Measurements from ENCODE around the gene PSENEN. TPM values are rescaled to one million over a fixed set of nuclear protein-coding genes. Genes with fewer than 3 reads are reported as not detected.

The PSENEN gene
- total and polyA plus RNA-seq, 9 of the 15 experiments (the other 6 are each of a cell fraction or from before 2014, with no cell fraction given): 34.5 to 299 (median 61.1) TPM

DNA sequence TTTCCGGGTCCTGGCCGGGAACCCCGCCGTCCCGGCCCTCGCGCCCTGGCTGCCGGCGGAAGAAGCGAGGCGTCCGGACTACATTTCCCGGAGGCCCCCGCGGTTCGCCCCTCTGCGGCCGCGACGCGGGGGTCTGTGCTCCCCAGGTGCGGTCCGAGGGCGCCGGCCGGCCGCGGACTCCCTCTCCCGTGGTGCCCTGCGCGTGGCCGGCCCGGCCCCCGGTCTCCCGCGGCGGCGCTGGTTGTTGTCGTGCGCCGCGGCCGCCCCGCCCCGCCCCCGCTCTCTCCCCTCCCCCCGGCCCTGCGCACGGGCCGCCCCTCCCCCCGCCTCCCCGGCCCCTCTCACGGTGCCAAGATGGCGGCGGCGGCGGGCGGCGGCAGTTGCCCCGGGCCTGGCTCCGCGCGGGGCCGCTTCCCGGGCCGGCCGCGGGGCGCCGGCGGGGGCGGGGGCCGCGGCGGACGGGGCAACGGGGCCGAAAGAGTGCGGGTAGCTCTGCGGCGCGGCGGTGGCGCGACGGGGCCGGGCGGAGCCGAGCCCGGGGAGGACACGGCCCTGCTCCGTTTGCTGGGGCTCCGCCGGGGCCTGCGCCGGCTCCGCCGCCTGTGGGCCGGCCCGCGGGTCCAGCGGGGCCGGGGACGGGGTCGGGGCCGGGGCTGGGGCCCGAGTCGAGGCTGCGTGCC, 27.6 kb upstream of the PSENEN start, which contains the start of gene KMT2B (continued):
- TF ChIP-seq, protein P1, sequence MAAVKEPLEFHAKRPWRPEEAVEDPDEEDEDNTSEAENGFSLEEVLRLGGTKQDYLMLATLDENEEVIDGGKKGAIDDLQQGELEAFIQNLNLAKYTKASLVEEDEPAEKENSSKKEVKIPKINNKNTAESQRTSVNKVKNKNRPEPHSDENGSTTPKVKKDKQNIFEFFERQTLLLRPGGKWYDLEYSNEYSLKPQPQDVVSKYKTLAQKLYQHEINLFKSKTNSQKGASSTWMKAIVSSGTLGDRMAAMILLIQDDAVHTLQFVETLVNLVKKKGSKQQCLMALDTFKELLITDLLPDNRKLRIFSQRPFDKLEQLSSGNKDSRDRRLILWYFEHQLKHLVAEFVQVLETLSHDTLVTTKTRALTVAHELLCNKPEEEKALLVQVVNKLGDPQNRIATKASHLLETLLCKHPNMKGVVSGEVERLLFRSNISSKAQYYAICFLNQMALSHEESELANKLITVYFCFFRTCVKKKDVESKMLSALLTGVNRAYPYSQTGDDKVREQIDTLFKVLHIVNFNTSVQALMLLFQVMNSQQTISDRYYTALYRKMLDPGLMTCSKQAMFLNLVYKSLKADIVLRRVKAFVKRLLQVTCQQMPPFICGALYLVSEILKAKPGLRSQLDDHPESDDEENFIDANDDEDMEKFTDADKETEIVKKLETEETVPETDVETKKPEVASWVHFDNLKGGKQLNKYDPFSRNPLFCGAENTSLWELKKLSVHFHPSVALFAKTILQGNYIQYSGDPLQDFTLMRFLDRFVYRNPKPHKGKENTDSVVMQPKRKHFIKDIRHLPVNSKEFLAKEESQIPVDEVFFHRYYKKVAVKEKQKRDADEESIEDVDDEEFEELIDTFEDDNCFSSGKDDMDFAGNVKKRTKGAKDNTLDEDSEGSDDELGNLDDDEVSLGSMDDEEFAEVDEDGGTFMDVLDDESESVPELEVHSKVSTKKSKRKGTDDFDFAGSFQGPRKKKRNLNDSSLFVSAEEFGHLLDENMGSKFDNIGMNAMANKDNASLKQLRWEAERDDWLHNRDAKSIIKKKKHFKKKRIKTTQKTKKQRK (IDR thresholded peaks at IDR 0.05; ENCODE audit: borderline replicate concordance, low read depth, low read length): no peak
- TF ChIP-seq, protein P2, sequence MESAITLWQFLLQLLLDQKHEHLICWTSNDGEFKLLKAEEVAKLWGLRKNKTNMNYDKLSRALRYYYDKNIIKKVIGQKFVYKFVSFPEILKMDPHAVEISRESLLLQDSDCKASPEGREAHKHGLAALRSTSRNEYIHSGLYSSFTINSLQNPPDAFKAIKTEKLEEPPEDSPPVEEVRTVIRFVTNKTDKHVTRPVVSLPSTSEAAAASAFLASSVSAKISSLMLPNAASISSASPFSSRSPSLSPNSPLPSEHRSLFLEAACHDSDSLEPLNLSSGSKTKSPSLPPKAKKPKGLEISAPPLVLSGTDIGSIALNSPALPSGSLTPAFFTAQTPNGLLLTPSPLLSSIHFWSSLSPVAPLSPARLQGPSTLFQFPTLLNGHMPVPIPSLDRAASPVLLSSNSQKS (CRISPR knock-in tag; IDR thresholded peaks at IDR 0.05): no peak
- TF ChIP-seq, protein P3, sequence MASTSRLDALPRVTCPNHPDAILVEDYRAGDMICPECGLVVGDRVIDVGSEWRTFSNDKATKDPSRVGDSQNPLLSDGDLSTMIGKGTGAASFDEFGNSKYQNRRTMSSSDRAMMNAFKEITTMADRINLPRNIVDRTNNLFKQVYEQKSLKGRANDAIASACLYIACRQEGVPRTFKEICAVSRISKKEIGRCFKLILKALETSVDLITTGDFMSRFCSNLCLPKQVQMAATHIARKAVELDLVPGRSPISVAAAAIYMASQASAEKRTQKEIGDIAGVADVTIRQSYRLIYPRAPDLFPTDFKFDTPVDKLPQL (IDR thresholded peaks at IDR 0.05; ENCODE audit: extremely low read depth, insufficient read length): no peak
- TF ChIP-seq ZNF133 (CRISPR knock-in tag; IDR thresholded peaks at IDR 0.05): no peak
- TF ChIP-seq SAP30 (IDR thresholded peaks at IDR 0.05; ENCODE audit: borderline replicate concordance, insufficient read depth, low read depth, low read length, poor library complexity, severe bottlenecking): no peak
- TF ChIP-seq RBM14 (IDR thresholded peaks at IDR 0.05; ENCODE audit: borderline replicate concordance, insufficient read depth, low read depth, low read length): no peak
- TF ChIP-seq TFAM (CRISPR knock-in tag; conservative IDR thresholded peaks at IDR 0.05): no peak
- TF ChIP-seq NCOA6 (IDR thresholded peaks at IDR 0.05): no peak
- TF ChIP-seq, protein P4, sequence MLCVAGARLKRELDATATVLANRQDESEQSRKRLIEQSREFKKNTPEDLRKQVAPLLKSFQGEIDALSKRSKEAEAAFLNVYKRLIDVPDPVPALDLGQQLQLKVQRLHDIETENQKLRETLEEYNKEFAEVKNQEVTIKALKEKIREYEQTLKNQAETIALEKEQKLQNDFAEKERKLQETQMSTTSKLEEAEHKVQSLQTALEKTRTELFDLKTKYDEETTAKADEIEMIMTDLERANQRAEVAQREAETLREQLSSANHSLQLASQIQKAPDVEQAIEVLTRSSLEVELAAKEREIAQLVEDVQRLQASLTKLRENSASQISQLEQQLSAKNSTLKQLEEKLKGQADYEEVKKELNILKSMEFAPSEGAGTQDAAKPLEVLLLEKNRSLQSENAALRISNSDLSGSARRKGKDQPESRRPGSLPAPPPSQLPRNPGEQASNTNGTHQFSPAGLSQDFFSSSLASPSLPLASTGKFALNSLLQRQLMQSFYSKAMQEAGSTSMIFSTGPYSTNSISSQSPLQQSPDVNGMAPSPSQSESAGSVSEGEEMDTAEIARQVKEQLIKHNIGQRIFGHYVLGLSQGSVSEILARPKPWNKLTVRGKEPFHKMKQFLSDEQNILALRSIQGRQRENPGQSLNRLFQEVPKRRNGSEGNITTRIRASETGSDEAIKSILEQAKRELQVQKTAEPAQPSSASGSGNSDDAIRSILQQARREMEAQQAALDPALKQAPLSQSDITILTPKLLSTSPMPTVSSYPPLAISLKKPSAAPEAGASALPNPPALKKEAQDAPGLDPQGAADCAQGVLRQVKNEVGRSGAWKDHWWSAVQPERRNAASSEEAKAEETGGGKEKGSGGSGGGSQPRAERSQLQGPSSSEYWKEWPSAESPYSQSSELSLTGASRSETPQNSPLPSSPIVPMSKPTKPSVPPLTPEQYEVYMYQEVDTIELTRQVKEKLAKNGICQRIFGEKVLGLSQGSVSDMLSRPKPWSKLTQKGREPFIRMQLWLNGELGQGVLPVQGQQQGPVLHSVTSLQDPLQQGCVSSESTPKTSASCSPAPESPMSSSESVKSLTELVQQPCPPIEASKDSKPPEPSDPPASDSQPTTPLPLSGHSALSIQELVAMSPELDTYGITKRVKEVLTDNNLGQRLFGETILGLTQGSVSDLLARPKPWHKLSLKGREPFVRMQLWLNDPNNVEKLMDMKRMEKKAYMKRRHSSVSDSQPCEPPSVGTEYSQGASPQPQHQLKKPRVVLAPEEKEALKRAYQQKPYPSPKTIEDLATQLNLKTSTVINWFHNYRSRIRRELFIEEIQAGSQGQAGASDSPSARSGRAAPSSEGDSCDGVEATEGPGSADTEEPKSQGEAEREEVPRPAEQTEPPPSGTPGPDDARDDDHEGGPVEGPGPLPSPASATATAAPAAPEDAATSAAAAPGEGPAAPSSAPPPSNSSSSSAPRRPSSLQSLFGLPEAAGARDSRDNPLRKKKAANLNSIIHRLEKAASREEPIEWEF (CRISPR knock-in tag; IDR thresholded peaks at IDR 0.05): no peak
- TF ChIP-seq, protein P5, sequence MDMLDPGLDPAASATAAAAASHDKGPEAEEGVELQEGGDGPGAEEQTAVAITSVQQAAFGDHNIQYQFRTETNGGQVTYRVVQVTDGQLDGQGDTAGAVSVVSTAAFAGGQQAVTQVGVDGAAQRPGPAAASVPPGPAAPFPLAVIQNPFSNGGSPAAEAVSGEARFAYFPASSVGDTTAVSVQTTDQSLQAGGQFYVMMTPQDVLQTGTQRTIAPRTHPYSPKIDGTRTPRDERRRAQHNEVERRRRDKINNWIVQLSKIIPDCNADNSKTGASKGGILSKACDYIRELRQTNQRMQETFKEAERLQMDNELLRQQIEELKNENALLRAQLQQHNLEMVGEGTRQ (CRISPR knock-in tag; IDR thresholded peaks at IDR 0.05): no peak
- TF ChIP-seq ETS2 (tag; IDR thresholded peaks at IDR 0.05; ENCODE audit: borderline replicate concordance, poor library complexity, severe bottlenecking): no peak
- TF ChIP-seq HNRNPLL (IDR thresholded peaks at IDR 0.05; ENCODE audit: low read depth, low read length, poor library complexity, severe bottlenecking): no peak
